ENCODE measurements around the gene CSF3R. TPM values are rescaled to one million over a fixed set of nuclear protein-coding genes. Genes with fewer than 3 reads are reported as not detected.
A peak's percentile ranks its signal among the peaks of the same experiment; 100 is the strongest.

Gene CSF3R
- total RNA-seq, 1 experiment from 2014 or later: not detected

GRCh38 chr1:36520056-36520455 lies 37.3 kb upstream of the CSF3R start:
- no peaks in the 10 kb centered on the region for H3K79me1 ChIP-seq (ENCODE audit: insufficient read depth, low read depth, low read length, poor library complexity, severe bottlenecking)
- H3K4me1 ChIP-seq (ENCODE audit: insufficient read depth, low read length): peaks cover 8% of the 10 kb centered on the region; the same call in 1 of the 2 replicates
- no peak overlapping the region for H2BK15ac ChIP-seq (ENCODE audit: low read depth, low read length)
- H2BK120ac ChIP-seq (ENCODE audit: low read depth, low read length, poor library complexity, severe bottlenecking): no peak overlapping the region
- no peaks in the 10 kb centered on the region for H3K27me3 ChIP-seq (ENCODE audit: insufficient read depth, low read length)
- H3K4me1 Mint-ChIP-seq: peaks cover 25% of the 10 kb centered on the region in 2 experiments
- no peak overlapping the region for H3T11ph ChIP-seq (ENCODE audit: low read length)
- H3K9me3 Mint-ChIP-seq: no peaks in the 10 kb centered on the region
- peak overlapping the region in 2 of 3 experiments; percentile 23 to 28; a peak in 2 of 7 replicates for H3K27ac Mint-ChIP-seq
- no peaks in the 10 kb centered on the region for H3K36me3 Mint-ChIP-seq (ENCODE audit: insufficient read depth in 1 of 3, low read depth in 3 of 3)
- no peak overlapping the region for H4K5ac ChIP-seq (ENCODE audit: insufficient read length, low read depth, low read length)
- H4K20me1 ChIP-seq (ENCODE audit: control insufficient read depth, insufficient read depth, insufficient read length): no peaks in the 10 kb centered on the region
- H3K14ac ChIP-seq (ENCODE audit: insufficient read depth, low read length): no peak overlapping the region
- H2BK20ac ChIP-seq (ENCODE audit: low read depth, low read length, poor library complexity, severe bottlenecking): no peak overlapping the region
- H3K4ac ChIP-seq (ENCODE audit: low read depth, low read length): no peak overlapping the region
- no peaks in the 10 kb centered on the region for H3K23me2 ChIP-seq (ENCODE audit: insufficient read length, low read depth, low read length, poor library complexity, severe bottlenecking)
- no peak overlapping the region for H2BK5ac ChIP-seq (ENCODE audit: insufficient read length, low read length)
- H3K4me2 ChIP-seq (ENCODE audit: insufficient read depth, insufficient read length, low read length): no peak overlapping the region
- no peak overlapping the region for H3K27ac ChIP-seq (ENCODE audit: insufficient read length, low read depth, low read length)
- TF ChIP-seq, protein P1, sequence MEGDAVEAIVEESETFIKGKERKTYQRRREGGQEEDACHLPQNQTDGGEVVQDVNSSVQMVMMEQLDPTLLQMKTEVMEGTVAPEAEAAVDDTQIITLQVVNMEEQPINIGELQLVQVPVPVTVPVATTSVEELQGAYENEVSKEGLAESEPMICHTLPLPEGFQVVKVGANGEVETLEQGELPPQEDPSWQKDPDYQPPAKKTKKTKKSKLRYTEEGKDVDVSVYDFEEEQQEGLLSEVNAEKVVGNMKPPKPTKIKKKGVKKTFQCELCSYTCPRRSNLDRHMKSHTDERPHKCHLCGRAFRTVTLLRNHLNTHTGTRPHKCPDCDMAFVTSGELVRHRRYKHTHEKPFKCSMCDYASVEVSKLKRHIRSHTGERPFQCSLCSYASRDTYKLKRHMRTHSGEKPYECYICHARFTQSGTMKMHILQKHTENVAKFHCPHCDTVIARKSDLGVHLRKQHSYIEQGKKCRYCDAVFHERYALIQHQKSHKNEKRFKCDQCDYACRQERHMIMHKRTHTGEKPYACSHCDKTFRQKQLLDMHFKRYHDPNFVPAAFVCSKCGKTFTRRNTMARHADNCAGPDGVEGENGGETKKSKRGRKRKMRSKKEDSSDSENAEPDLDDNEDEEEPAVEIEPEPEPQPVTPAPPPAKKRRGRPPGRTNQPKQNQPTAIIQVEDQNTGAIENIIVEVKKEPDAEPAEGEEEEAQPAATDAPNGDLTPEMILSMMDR (conservative IDR thresholded peaks at IDR 0.05): no peak
- H3K18ac ChIP-seq (ENCODE audit: insufficient read length, low read depth, low read length): no peak overlapping the region
- H3K79me2 ChIP-seq (ENCODE audit: insufficient read depth, low read length): no peaks in the 10 kb centered on the region
- no CpG with 5 or more reads among the region's 8 CpGs for WGBS (ENCODE audit: extremely low coverage, insufficient read length, low lambda C conversion rate)
- no peak overlapping the region for H2AK5ac ChIP-seq (ENCODE audit: insufficient read length, low read length)
- no peak overlapping the region for H3K23ac ChIP-seq (ENCODE audit: insufficient read length, low read depth, low read length)
- no peak for DNase-seq
- no peak overlapping the region for H4K91ac ChIP-seq (ENCODE audit: insufficient read length, low read depth, low read length)
- no peak overlapping the region for H2BK12ac ChIP-seq (ENCODE audit: insufficient read length, low read depth, low read length)
- no peak overlapping the region for H3K56ac ChIP-seq (ENCODE audit: insufficient read length, low read depth, low read length)
- no peak overlapping the region for H2AFZ ChIP-seq (ENCODE audit: low read length)
- no peak overlapping the region for H3K9ac ChIP-seq (ENCODE audit: extremely low read depth, insufficient read length, low read length)
- H3K9me3 ChIP-seq (ENCODE audit: control insufficient read depth, low read depth, low read length): no peaks in the 10 kb centered on the region
- H4K8ac ChIP-seq (replicated peaks; ENCODE audit: insufficient read length, low read depth, low read length): no peak overlapping the region
- H3K27me3 Mint-ChIP-seq (ENCODE audit: low read depth): no peaks in the 10 kb centered on the region
- no peak overlapping the region for H3K4me3 Mint-ChIP-seq

All from H9 (cell line).